ENCODE data around the gene TMEM39A. TPM values are rescaled to one million over a fixed set of nuclear protein-coding genes. Genes with fewer than 3 reads are reported as not detected.

TMEM39A gene, protein sequence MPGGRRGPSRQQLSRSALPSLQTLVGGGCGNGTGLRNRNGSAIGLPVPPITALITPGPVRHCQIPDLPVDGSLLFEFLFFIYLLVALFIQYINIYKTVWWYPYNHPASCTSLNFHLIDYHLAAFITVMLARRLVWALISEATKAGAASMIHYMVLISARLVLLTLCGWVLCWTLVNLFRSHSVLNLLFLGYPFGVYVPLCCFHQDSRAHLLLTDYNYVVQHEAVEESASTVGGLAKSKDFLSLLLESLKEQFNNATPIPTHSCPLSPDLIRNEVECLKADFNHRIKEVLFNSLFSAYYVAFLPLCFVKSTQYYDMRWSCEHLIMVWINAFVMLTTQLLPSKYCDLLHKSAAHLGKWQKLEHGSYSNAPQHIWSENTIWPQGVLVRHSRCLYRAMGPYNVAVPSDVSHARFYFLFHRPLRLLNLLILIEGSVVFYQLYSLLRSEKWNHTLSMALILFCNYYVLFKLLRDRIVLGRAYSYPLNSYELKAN
- 33.3 and 34.3 TPM in 2 replicates for total RNA-seq

DNA sequence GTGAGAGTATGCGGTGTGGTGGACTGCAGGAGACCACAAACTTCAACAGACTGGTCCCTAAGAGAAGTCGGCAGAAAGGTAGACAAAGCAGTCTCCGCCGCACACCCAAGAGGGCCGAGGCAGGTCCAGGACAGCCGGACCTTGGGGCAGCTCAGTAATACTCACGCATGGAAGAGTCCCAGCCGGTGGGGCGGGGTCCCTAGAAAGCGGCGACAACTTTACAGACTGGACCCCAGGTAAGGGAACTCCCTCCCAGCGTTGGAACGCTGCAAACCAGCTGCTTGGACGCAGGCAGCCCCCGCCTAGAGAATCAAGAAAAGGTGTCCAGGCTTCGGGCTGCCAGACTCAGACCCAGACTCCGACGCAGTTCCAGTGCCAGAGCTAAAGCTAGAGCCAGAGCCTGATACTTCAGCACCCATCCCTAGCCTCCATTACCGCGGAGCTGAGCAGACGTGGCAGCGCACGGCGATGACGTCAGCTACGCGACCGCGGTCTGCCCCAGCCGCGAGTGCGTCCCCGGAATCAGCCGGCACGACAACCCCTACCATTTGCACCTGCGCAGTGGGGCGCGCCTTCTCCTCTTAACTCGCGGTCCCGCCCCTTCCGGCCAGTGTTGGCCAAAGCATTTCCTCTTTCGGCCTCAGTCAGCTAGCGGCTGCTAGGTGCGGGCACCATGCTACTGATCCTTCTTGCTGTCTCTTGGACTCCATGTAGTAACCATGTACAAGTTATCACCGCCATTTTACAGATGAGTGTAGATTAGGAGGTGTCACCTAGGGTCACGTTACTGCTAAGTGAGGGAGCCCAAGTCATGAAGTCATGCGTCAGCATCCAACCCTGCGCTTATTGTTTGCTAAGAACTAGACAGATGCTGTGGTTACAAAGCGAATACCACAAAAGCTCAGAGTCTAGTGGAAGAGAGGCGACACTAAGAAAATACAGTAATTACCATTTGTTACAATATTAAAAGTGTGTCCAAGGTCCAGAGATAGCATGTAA is at the start of gene TMEM39A:
TMEM39A (minus strand) TSS at position 445 of the 999 bp plus-strand sequence. CDS start 1,541 bp downstream, outside the sequence.

DNA sequence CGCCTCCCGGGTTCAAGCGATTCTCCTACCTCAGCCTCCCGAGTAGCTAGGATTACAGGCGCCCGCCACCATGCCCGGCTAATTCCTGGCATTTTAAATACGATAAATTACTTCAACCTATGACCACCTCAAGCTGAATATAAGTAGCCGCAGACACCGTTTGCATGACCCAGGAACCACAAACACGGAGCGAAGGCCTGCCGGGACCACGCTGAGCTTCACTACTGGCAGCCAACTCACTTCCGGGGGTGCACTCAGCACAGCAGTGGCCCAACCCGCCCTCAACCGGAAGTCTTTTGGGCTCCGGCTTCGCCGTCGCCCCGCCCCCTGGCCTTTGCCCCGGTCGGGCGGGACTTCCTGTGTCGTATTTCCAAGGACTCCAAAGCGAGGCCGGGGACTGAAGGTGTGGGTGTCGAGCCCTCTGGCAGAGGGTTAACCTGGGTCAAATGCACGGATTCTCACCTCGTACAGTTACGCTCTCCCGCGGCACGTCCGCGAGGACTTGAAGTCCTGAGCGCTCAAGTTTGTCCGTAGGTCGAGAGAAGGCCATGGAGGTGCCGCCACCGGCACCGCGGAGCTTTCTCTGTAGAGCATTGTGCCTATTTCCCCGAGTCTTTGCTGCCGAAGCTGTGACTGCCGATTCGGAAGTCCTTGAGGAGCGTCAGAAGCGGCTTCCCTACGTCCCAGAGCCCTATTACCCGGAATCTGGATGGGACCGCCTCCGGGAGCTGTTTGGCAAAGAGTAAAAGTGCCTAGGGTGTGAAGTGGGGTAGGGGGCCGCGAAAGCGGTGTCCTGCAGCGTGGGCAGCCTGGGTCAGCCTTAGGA is 35.0 kb upstream of the TMEM39A start, which contains the start of gene TIMMDC1:
TIMMDC1 (plus strand) TSS at position 362 of the 826 bp plus-strand sequence; CDS start at position 549, 187 bp downstream.

Other genes starting within 250 kb of the TMEM39A start
- gene B4GALT4, start 222.7 kb downstream of the TMEM39A start, total RNA-seq: 17.0 and 20.4 TPM in 2 replicates
- gene ARHGAP31, start 169.2 kb downstream of the TMEM39A start, total RNA-seq: 2.9 and 3.4 TPM in 2 replicates
- 11.3 and 12.6 TPM in 2 replicates for gene POGLUT1, start 5.3 kb upstream of the TMEM39A start, total RNA-seq
- gene TIMMDC1, start 34.9 kb upstream of the TMEM39A start, total RNA-seq: 57.7 and 71.5 TPM in 2 replicates
- not detected in 2 replicates for gene CD80, start 96.0 kb upstream of the TMEM39A start, total RNA-seq
- 2.0 and 2.7 TPM in 2 replicates for gene ADPRH, start 115.9 kb upstream of the TMEM39A start, total RNA-seq
- gene PLA1A, start 134.3 kb upstream of the TMEM39A start, total RNA-seq: not detected in 2 replicates
- gene POPDC2, start 197.0 kb upstream of the TMEM39A start, total RNA-seq: not detected in 2 replicates
- 23.4 and 24.2 TPM in 2 replicates for gene COX17, start 213.8 kb upstream of the TMEM39A start, total RNA-seq
- gene CFAP91, start 239.4 kb upstream of the TMEM39A start, total RNA-seq: 0.45 and 0.50 TPM in 2 replicates